HAP-1 (cell line): ENCODE results near the gene CD300LG.
A peak's percentile ranks its signal among the peaks of the same experiment; 100 is the strongest.
"Not testable (repeated sequence)": the region's sequence is repeated elsewhere in the genome, so short reads cannot be mapped to it uniquely, and the experiment has no call there.

Experiments
- DNase-seq, 2 experiments: peaks; one replicate each; pipeline ENCODE4 v3.0.0-alpha.2; 2016 to 2020; ENCODE audit warnings: low spot score in 2 of 2
- H3K27me3 ChIP-seq: fragments of 250-450 bp; sonication (Bioruptor Pico); 2 replicates; pipeline ENCODE4 v1.5.1; 2020; ENCODE audit warnings: low read depth, mild to moderate bottlenecking, moderate library complexity
- H3K36me3 ChIP-seq: fragments of 250-450 bp; sonication (Bioruptor Pico); replicated peaks from 2 replicates; pipeline ENCODE4 v1.5.1; 2020; ENCODE audit warnings: mild to moderate bottlenecking
- H3K4me1 ChIP-seq: fragments of 250-450 bp; sonication (Bioruptor Pico); 2 replicates; pipeline ENCODE4 v1.5.1; 2020; ENCODE audit warnings: mild to moderate bottlenecking
- H3K4me3 ChIP-seq: fragments of 250-450 bp; sonication (Bioruptor Pico); 2 replicates; pipeline ENCODE4 v1.5.1; 2020; ENCODE audit warnings: mild to moderate bottlenecking, moderate library complexity
- H3K9me3 ChIP-seq: fragments of 250-450 bp; sonication (Bioruptor Pico); 2 replicates; pipeline ENCODE4 v1.5.1; 2020; ENCODE audit warnings: mild to moderate bottlenecking, moderate library complexity
- in situ Hi-C: fragments of 300-500 bp; cut with MboI; formaldehyde crosslinking; loops from 3 replicates; pipeline ENCODE4 v1.14.3; 2020; ENCODE audit warnings: low sequenced_read_pairs, inconsistent platforms, mixed read lengths

Gene CD300LG

DNA sequence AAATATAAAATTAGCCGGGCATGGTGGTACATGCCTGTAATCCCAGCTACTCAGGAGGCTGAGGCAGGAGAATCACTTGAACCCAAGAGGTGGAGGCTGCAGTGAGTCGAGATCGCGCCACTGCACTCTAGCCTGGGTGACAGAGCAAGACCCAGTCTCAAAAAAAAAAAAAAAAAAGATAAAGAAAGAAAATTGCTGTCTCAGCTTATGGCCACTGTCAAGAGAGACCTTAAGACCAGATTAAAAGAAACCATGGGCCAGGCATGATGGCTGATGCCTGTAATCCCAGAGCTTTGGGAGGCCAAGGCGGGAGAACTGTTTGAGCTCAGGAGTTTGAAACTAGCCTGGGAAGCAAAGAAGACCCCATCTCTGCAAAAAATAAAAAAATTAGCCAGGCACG lies 22.1 kb downstream of the CD300LG start:
- H3K27me3 ChIP-seq, DNase-seq, H3K4me1 ChIP-seq, H3K36me3 ChIP-seq, H3K9me3 ChIP-seq, H3K4me3 ChIP-seq, in situ Hi-C loops: not testable (repeated sequence)

DNA sequence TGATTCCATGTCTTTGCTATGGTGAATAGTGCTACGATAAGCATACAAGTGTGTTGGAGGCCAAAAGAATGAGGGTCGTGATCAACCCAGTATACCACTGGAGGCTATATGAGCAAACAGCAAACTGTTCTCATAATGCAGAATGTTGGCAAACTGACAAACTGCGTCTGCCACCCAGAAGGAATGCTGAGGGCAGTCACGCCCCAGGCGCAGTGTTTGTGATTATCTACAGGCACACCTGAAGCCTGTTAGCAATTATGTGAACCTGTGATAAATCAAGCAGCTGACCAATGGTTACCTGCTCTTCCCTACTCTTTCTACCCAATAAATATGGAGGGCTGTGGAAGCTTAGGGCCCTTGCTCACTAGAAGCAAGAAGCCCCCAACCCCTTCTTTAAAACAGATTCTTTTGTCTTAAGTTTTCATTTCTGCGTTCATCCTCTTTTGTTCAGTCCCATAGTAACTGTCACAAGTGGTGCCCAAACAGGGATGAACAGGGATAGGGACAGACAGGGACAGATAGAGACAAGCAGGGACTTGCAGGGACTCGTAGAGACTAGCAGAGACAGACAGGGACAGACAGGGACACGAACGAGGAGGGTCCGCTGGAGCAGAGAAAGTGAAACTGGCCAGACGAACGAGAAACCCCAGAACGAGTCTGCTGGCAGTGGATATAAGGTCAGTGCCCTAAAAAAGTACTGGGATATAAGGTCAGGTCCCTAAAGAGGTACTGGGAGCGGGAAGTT lies 25.1 kb downstream of the CD300LG start:
- H3K36me3 ChIP-seq: no peaks in the 10 kb centered on the region
- in situ Hi-C loops: no loop called here
- H3K4me3 ChIP-seq: no peak overlapping the region
- H3K9me3 ChIP-seq: no peaks in the 10 kb centered on the region
- no peak for DNase-seq
- H3K4me1 ChIP-seq: no peaks in the 10 kb centered on the region
- H3K27me3 ChIP-seq: no peaks in the 10 kb centered on the region; the same call in 1 of the 2 replicates

DNA sequence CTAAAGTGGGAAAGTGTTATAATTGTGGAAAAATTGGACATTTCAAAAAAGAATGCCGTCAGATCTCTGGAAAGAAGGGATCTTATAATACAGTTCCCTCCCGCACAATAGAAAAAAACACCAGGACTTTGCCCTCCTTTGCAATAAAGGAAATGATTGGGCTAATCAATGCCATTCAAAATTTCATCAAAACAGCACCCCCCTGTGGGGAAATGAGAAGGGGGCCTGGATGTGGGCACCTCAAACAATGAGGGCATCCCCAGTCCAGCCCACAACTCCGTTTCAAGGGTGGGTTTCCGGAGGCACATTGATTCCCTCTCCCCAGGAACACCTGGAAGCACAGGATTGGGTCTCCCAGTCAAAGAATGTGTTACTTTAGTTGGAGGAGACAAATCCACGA lies 26.1 kb downstream of the CD300LG start:
- no peaks in the 10 kb centered on the region for H3K9me3 ChIP-seq
- no peaks in the 10 kb centered on the region for H3K36me3 ChIP-seq
- no peak overlapping the region for H3K4me3 ChIP-seq
- in situ Hi-C loops: no loop called here
- no peak for DNase-seq
- no peaks in the 10 kb centered on the region for H3K4me1 ChIP-seq
- no peaks in the 10 kb centered on the region for H3K27me3 ChIP-seq

DNA sequence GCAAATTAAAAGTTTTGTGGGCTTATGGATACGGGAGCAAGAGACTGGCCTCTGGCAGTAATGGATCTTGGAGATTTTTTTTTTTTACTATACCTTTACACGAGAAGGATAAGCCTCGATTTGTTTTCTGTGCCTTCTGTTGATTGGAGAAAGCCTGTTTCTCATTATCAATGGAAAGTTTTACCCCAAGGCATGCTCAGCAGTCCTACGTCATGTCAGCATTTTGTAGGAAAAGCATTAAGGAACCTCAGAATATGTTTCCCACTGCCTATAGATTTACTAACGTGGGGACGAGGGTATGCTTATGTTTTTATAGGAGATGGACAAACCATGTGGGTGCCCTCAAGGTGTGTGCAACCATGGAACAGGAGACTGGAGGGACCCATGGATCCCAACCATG lies 26.8 kb downstream of the CD300LG start:
- Histone ChIP-seq H3K36me3 (no peaks in the 10 kb centered on the region), H3K27me3 (no peaks in the 10 kb centered on the region), H3K4me3 (no peak overlapping the region), H3K4me1 (no peaks in the 10 kb centered on the region), H3K9me3 (no peaks in the 10 kb centered on the region)
- in situ Hi-C loops: no loop called here
- no peak for DNase-seq

DNA sequence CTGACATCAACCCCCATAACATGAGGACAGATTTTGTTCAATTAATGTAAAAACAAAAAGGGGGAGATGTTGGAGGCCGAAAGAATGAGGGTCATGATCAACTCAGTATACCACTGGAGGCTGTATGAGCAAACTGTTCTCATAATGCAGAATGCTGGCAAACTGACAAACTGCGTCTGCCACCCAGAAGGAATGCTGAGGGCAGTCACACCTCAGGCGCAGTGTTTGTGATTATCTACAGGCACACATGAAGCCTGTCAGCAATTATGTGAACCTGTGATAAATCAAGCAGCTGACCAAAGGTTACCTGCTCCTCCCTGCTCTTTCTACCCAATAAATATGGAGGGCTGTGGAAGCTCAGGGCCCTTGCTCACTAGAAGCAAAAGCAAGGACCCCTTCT lies 27.3 kb downstream of the CD300LG start:
- no peak for DNase-seq
- in situ Hi-C loops: no loop called here
- Histone ChIP-seq H3K9me3 (no peaks in the 10 kb centered on the region), H3K4me1 (no peaks in the 10 kb centered on the region), H3K27me3 (no peaks in the 10 kb centered on the region), H3K4me3 (no peak overlapping the region), H3K36me3 (no peaks in the 10 kb centered on the region)

DNA sequence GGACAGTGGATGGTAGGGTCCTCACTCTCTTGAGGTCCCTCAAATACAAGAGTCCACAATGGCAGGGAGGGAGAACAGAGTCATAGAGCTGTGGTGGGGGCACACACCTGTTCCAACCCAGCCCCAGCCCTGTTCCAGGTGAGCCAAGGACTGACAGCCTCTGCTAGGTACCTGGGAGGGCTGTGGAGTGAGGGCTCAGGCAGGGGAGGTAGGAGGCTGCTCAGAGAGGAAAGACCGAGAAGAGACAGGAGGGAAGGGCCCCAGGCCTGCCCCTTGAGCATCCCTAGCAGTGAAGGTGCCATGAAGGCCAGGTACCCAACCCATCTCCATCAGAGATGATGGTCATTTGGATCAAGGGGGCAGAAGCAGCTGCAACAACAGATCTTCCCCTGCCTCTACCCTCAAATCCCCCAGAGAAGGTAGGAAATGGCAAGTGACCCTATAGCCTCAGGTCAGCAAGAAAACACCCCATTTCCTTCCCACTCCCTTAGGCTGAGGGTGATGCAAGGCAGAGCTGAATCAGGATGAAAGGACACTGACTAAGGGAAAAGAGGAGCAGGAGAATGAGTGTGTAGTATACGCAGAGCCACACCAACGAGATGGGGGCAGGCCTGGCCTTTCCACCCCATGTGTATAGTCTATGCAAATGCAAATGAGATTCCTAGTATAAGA lies 28.6 kb downstream of the CD300LG start:
- in situ Hi-C loops: no loop called here
- Histone ChIP-seq H3K27me3 (no peaks in the 10 kb centered on the region), H3K4me3 (no peak overlapping the region), H3K36me3 (no peaks in the 10 kb centered on the region), H3K9me3 (no peaks in the 10 kb centered on the region), H3K4me1 (no peaks in the 10 kb centered on the region)
- DNase-seq: no peak

DNA sequence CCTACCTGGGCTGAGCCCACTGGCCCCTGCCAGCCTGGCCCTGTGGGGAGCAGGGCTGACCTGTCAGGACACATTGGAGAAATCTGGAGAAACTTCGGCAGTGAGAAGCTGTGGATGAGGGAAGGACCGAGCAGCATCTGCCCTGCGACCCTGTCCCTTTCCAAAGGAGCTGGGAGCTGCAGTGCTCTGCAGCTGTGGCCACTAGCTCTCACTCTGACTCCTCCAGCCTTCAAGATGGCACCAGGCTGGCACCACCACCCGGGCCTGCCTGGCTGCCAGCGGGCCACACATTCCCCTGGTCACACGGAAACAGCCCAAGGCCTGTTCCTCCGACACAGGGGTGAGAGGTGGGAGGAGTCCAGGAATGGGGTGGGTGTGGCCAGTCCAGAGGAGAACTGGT lies 30.1 kb downstream of the CD300LG start:
- Histone ChIP-seq H3K4me1 (no peaks in the 10 kb centered on the region), H3K36me3 (no peaks in the 10 kb centered on the region), H3K9me3 (no peaks in the 10 kb centered on the region), H3K27me3 (no peaks in the 10 kb centered on the region), H3K4me3 (no peak overlapping the region)
- in situ Hi-C loops: no loop called here
- no peak for DNase-seq

DNA sequence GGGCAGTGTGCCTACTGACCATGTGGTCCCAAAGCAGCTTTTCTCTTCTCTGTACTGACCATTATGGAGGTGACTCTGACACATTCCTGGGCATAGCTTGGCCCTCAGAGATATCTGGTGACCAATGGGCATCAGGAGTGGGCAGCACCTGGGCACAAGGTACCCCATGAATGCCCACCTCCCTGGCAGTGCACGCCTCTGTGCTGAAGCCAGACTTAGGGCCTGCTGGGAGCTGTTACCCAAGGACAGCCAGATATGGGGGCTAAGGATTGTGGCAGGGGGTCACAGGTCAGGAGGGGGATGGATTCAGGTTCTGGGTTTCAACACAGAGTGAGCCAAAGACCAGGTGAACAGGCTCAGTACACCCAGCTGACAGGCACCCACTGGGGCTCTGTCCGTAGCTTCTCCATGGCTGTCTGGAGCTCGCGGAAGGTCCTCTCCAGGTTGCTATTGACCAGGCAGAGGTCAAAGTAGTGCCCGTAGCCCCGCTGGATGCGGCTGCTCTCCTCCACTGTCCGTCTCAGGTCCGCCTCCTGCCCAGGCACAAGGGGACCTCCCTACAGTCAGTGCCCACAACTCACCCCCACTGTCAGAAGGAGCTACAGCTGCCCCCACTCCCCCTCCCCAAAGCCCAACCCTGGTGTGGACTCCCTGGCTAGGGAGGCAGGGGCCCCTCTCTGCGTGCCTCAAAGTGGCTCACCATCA lies 30.6 kb downstream of the CD300LG start:
- DNase-seq: no peak
- no peak overlapping the region for H3K4me3 ChIP-seq
- in situ Hi-C loops: no loop called here
- no peaks in the 10 kb centered on the region for H3K27me3 ChIP-seq
- H3K36me3 ChIP-seq: no peaks in the 10 kb centered on the region
- H3K4me1 ChIP-seq: no peaks in the 10 kb centered on the region
- H3K9me3 ChIP-seq: no peaks in the 10 kb centered on the region

DNA sequence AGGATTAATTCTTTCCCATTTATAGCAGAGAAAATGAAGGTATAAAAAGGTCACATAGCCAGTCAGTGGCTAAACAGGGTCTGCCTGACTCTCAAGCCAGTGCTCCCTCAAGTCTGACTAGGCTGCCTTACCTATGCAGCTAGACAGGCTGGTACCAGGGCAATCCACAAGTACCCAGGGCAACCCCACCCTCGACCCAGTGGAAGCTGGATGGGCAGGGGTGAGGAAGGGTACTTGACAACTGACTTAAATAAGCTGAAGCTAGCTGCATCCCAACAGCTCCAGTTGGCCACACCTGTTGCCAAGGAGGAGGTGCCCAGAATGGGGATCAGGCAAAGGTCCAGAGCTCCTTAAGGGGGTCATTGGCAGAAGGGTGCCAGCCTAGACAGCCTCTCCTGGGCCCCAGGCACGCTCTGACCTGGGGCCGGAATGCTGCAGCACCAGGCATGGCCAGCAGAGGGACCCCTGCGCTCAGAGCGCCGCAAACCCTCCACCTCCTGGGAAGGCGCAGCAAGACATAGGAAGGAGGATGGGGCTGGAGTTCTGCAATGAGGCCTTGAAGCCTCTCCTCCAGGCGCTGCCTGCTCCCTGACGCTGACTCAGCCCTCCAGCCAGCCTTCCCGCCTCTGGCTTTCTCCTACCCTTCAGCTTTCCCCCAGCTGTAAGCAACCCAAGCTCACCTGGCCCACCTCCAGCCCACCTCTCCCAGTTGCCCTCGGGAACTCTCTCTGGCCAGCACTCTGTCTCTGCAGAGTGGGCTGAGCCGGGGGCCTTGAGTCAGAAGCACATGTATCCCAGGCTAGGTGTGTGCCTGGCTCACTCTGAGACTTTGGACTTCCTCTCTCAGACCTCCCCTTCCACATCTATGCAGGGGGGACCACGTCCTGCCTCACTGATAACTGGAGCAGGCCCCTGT lies 31.5 kb downstream of the CD300LG start:
- Histone ChIP-seq H3K4me1 (no peaks in the 10 kb centered on the region), H3K9me3 (no peaks in the 10 kb centered on the region), H3K36me3 (no peaks in the 10 kb centered on the region), H3K27me3 (no peaks in the 10 kb centered on the region), H3K4me3 (no peak overlapping the region)
- in situ Hi-C loops: no loop called here
- peak; percentile 70 to 83 for DNase-seq

DNA sequence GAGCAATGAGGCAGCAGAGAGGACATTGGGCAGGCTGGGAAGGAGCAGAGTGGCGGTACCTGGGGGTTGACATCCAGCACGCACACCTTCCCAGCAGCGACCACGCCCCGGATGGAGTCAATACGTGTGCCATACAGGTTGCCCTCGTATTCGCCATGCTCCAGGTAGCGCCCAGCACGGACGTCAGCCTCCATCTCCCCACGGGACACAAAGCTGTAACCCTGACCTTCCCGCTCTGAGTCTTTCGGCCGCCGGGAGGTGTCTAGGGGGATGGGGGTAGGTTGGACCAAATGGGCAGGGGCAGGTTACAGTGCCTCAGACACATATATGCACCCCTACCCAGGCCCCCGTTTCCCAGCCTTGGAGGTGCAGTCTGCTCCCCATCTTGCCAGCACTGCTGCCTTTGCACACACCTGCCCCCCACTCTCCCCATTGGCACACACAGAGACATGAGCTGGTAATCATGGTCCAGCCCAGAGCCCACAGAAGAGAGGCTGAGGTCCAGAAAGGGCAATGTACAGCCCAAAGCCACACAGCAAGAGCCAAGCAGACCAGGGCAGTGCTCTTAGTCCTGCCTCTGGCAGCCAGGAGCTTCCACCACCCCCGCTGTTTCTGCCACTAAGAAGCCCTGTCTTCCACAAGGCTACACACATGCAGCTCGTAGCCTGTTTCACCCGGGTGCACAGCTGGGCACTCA lies 32.9 kb downstream of the CD300LG start:
- H3K9me3 ChIP-seq: no peaks in the 10 kb centered on the region
- in situ Hi-C loops: no loop called here

DNA sequence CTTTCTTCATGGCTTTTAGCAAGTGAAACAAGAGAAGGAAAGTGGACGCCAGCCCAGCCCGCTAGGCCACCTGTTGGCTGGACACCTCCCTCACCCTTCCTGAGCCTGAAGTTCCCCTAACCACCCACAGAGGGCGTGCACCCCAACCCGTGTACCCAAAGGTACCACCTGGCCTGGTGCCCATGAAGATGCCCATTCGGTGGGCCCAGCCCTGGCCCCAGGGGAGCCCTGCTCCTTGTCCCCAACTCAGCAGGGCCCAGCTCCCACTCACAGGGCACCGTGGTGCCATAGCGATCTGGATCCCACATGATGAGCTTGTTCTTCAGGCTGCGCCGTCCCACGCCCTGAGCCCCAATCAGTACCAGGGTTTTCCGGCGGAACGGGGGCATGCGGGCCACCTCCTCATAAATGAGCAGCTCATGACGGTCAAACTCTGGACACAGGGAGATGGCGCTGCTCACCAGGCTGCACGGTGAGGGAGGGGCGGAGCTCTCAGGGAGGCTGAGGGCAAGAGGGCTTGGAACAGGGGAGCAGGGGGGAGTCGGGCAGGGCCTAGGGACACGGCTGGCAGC lies 33.5 kb downstream of the CD300LG start:
- Histone ChIP-seq H3K4me3 (no peak overlapping the region), H3K27me3 (no peaks in the 10 kb centered on the region), H3K4me1 (no peaks in the 10 kb centered on the region), H3K9me3 (no peaks in the 10 kb centered on the region), H3K36me3 (no peaks in the 10 kb centered on the region)
- DNase-seq: peak in 1 of 2 experiments; percentile 75
- in situ Hi-C loops: no loop called here

More for the DNA sequence above, 32.9 kb downstream of the CD300LG start:
- Histone ChIP-seq H3K4me3 (no peak overlapping the region), H3K4me1 (no peaks in the 10 kb centered on the region), H3K27me3 (no peaks in the 10 kb centered on the region), H3K36me3 (no peaks in the 10 kb centered on the region)
- no peak for DNase-seq

DNA sequence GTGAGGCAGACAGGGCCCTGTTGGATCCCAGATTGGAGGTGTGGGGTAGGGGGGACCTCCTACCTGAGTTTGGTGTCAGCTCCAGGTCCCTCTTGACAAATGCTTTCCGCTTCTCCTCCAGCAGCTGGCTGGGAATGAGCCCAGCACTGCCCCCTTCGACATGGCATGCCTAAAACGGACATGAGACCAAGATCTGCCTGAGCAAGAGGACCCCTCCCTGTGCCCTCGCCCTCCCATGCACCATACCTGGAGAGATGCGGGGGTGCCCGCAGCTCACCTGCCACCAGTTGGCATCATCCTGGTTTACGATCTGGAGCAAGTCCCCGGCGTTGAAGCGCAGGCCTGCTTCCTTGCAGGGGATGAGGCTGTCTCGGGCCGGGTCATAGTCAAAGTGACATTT lies 34.2 kb downstream of the CD300LG start:
- Histone ChIP-seq H3K4me3 (no peak overlapping the region), H3K36me3 (no peaks in the 10 kb centered on the region), H3K27me3 (no peaks in the 10 kb centered on the region), H3K4me1 (no peaks in the 10 kb centered on the region), H3K9me3 (no peaks in the 10 kb centered on the region)
- DNase-seq: no peak
- in situ Hi-C loops: no loop called here
